K562 (cell line): ENCODE data around the gene ALDOB. TPM values are rescaled to one million over a fixed set of nuclear protein-coding genes. Genes with fewer than 3 reads are reported as not detected.

ENCODE experiments used
- ATAC-seq: fragments of 200-7000 bp; cut with Tn5 transposase; 3 replicates; pipeline ENCODE4 v1.9.1; 2020; ENCODE audit warnings: moderate library complexity
- BruUV-seq: library from RNA; stranded (reverse); fragments of 400-500 nt; replicated peaks from 2 replicates; lab custom pipeline; 2021; lab: Mats Ljungman, UMichigan
- CTCF ChIA-PET: fragments of 300-600 bp; formaldehyde crosslinking; extraction: SDS; loops from one replicate; lab custom pipeline; 2021; ENCODE audit warnings: low intra/inter-chr PET ratio; lab: Yijun Ruan, JAX
- POLR2A ChIA-PET: fragments of 300-600, 350-650 bp; sonication (Branson Sonifier 250); formaldehyde crosslinking; extraction: SDS; loops from one replicate; lab custom pipeline; 2021; ENCODE audit warnings: antibody characterized with exemption, inconsistent platforms; lab: Yijun Ruan, JAX
- DNase-seq, 4 experiments: peaks; one replicate each; pipeline versions ENCODE4 v3.0.0 to v3.0.0-alpha.2; 2011 to 2018; ENCODE audit warnings: low spot score in 3 of 4, mixed read lengths in 3 of 4; ENCODE audit errors: extremely low read depth in 1 of 4
- FAIRE-seq: peaks from 2 replicates; lab custom pipeline; 2011; peaks lifted over from hg19 to GRCh38; lab: Jason Lieb, UNC
- H2AFZ ChIP-seq: 2 replicates; pipeline ENCODE4 v1.6.0; 2011; ENCODE audit warnings: low read depth, low read length, control low read depth, inconsistent platforms
- H3K27ac ChIP-seq: fragments of 200-600 bp; 3 replicates; pipeline ENCODE4 v1.8.0; 2011; ENCODE audit warnings: low read depth, mild to moderate bottlenecking, control low read depth, inconsistent platforms, low read length, moderate library complexity, mixed read lengths; ENCODE audit errors: extremely low read depth
- H3K27me3 ChIP-seq, 2 experiments: fragments of 300-600 bp in 1 of 2; 2 replicates in 1 of 2; 3 replicates in 1 of 2; pipeline versions ENCODE4 v1.6.0 to v1.8.0; 2011; ENCODE audit warnings: inconsistent platforms in 2 of 2, low read length in 2 of 2, mild to moderate bottlenecking in 1 of 2, mixed read lengths in 1 of 2, moderate library complexity in 1 of 2; ENCODE audit not compliant: control insufficient read depth in 2 of 2, insufficient read depth in 2 of 2
- H3K36me3 ChIP-seq: fragments of 300-600 bp; 3 replicates; pipeline ENCODE4 v1.8.0; 2011; ENCODE audit warnings: mild to moderate bottlenecking, low read length, inconsistent platforms; ENCODE audit not compliant: control insufficient read depth, insufficient read depth
- H3K4me1 ChIP-seq, 2 experiments: fragments of 200-600 bp in 1 of 2; replicated peaks in 1 of 2; 2 replicates in 1 of 2; 3 replicates in 1 of 2; pipeline versions ENCODE4 v1.5.1 to v1.8.0; 2011; ENCODE audit warnings: inconsistent platforms in 2 of 2, low read length in 2 of 2, mild to moderate bottlenecking in 1 of 2, mixed read lengths in 1 of 2, moderate library complexity in 1 of 2; ENCODE audit not compliant: control insufficient read depth in 2 of 2, insufficient read depth in 2 of 2
- H3K4me2 ChIP-seq: 2 replicates; pipeline ENCODE4 v1.6.1; 2011; ENCODE audit warnings: low read length, control low read depth, inconsistent platforms, mixed read lengths; ENCODE audit not compliant: insufficient read depth
- H3K4me3 ChIP-seq: fragments of 200-600 bp; sonication (generic), shearing (Covaris generic); 2 replicates; pipeline ENCODE4 v1.5.1; 2016; ENCODE audit warnings: control low read depth, inconsistent platforms
- H3K79me2 ChIP-seq: fragments of 200-600 bp; 3 replicates; pipeline ENCODE4 v1.8.0; 2011; ENCODE audit warnings: low read length, inconsistent platforms; ENCODE audit not compliant: control insufficient read depth, insufficient read depth
- H3K9ac ChIP-seq, 2 experiments: 2 replicates each; pipeline versions ENCODE4 v1.6.0 to v1.6.1; 2011; ENCODE audit warnings: low read depth in 2 of 2, low read length in 2 of 2, control low read depth in 1 of 2, inconsistent platforms in 1 of 2, mild to moderate bottlenecking in 1 of 2, mixed read lengths in 1 of 2; ENCODE audit not compliant: insufficient read depth in 1 of 2
- H3K9me1 ChIP-seq: one replicate; pipeline ENCODE4 v1.6.0; 2011; ENCODE audit warnings: inconsistent platforms, mild to moderate bottlenecking, low read length, moderate library complexity; ENCODE audit not compliant: control insufficient read depth, insufficient read depth
- H3K9me3 ChIP-seq: replicated peaks from 2 replicates; pipeline ENCODE4 v1.5.1; 2011; ENCODE audit warnings: low read depth, low read length, inconsistent platforms; ENCODE audit not compliant: control insufficient read depth, insufficient read depth
- H4K20me1 ChIP-seq: replicated peaks from 2 replicates; pipeline ENCODE4 v1.6.1; 2011; ENCODE audit warnings: low read length, inconsistent platforms, mixed read lengths; ENCODE audit not compliant: control insufficient read depth, insufficient read depth
- MECOM ChIP-seq: fragments of 250-450 bp; sonication (Bioruptor Pico); IDR thresholded peaks from 2 replicates; pipeline ENCODE4 v1.8.0; 2022; ENCODE audit warnings: inconsistent platforms
- NELFE ChIP-seq: IDR thresholded peaks from 2 replicates; pipeline ENCODE4 v1.6.1; 2011; ENCODE audit warnings: mild to moderate bottlenecking; ENCODE audit not compliant: insufficient read depth, insufficient read length
- RBM25 ChIP-seq: fragments of 200-400 bp; formaldehyde crosslinking; IDR thresholded peaks from 2 replicates; pipeline ENCODE4 v1.6.1; 2018; ENCODE audit warnings: low read length, low read depth, moderate library complexity; ENCODE audit not compliant: severe bottlenecking
- THRAP3 ChIP-seq: fragments of 450-650 bp; IDR thresholded peaks from 2 replicates; pipeline ENCODE4 v1.6.1; 2016; ENCODE audit warnings: mild to moderate bottlenecking, inconsistent platforms, borderline replicate concordance
- ZKSCAN8 ChIP-seq: fragments of 200-800 bp; sonication (Bioruptor generic); IDR thresholded peaks from 2 replicates; pipeline ENCODE4 v1.6.1; 2016; ENCODE audit warnings: missing genetic modification characterization, missing compliant biosample characterization
- WGBS: fragments of 100-300 bp; shearing (Covaris generic); methylation state at CpG from one replicate; pipeline ENCODE4 v1.1.6; 2016; ENCODE audit warnings: low coverage, mixed read lengths; ENCODE audit not compliant: insufficient coverage; ENCODE audit errors: missing lambda C conversion rate; 5-methylcytosine and 5-hydroxymethylcytosine counted together
- in situ Hi-C: fragments of 300-500 bp; cut with MboI; formaldehyde crosslinking; loops from 4 replicates; pipeline ENCODE4 v1.15.0; 2018; ENCODE audit warnings: inconsistent platforms, mixed read lengths
- intact Hi-C: fragments of 100-400 bp; cut with micrococcal nuclease; formaldehyde crosslinking; loops from 2 replicates; pipeline ENCODE4 v1.14.2; 2022
- polyA plus RNA-seq, 8 experiments: library from polyadenylated mRNA; depleted of rRNA in 4 of 8; stranded (reverse) in 5 of 8; unstranded in 3 of 8; fragments of >200 nt; fragmentation: Nextera tagmentation in 2 of 8; fragmentation: Illumina TruSeq in 1 of 8; extraction: Ambion mirVana in 2 of 8; extraction: Trizol in 1 of 8; gene quantifications; 2 replicates each; pipeline versions ENCODE4 v1.2.1 to v1.2.3, GENCODE V29; 2011 to 2014; ENCODE audit warnings: inconsistent platforms in 1 of 8, missing spikeins in 1 of 8
- total RNA-seq, 7 experiments: library from RNA; depleted of rRNA in 6 of 7; stranded (reverse); fragments of >200 nt in 6 of 7; fragmentation: Illumina TruSeq in 2 of 7; extraction: Trizol in 2 of 7; gene quantifications; 2 replicates each; pipeline versions ENCODE4 v1.2.1 to v1.2.3, GENCODE V29; 2011 to 2021; ENCODE audit warnings: low replicate concordance in 1 of 7
- TF ChIP-seq, protein P1 (sequence below): sonication (generic); formaldehyde crosslinking; IDR thresholded peaks from 2 replicates; pipeline ENCODE4 v1.9.0; 2022; ENCODE audit warnings: mild to moderate bottlenecking, missing genetic modification reagents

The ALDOB gene
- total and polyA plus RNA-seq, 9 of the 15 experiments (the other 6 are each of a cell fraction or from before 2014, with no cell fraction given), result 0.80 TPM; not detected in 8

GRCh38 chr9:101381833-101382342, 53.7 kb downstream of the ALDOB start:
- no peaks in the 10 kb centered on the region for H3K27me3 ChIP-seq
- in situ Hi-C loops, result no loop called here
- H3K9me1 ChIP-seq, result no peaks in the 10 kb centered on the region
- H3K9me3 ChIP-seq, result peaks cover 8% of the 10 kb centered on the region
- WGBS, result 71% methylated on average over 2 of the region's 2 CpGs
- H3K4me3 ChIP-seq, result no peak overlapping the region
- peaks cover 3% of the 10 kb centered on the region; the same call in 2 of the 3 replicates for H3K36me3 ChIP-seq
- DNase-seq (no peak), FAIRE-seq (peak; percentile 40), ATAC-seq (peak; percentile 39; the same call in 2 of the 3 replicates)
- no peaks in the 10 kb centered on the region for H4K20me1 ChIP-seq
- no peak overlapping the region for H3K9ac ChIP-seq
- no peaks in the 10 kb centered on the region for H3K79me2 ChIP-seq
- TF ChIP-seq NELFE, result no peak
- no peak for TF ChIP-seq RBM25
- TF ChIP-seq THRAP3, result no peak
- TF ChIP-seq, protein P1, sequence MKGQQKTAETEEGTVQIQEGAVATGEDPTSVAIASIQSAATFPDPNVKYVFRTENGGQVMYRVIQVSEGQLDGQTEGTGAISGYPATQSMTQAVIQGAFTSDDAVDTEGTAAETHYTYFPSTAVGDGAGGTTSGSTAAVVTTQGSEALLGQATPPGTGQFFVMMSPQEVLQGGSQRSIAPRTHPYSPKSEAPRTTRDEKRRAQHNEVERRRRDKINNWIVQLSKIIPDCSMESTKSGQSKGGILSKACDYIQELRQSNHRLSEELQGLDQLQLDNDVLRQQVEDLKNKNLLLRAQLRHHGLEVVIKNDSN (CRISPR knock-in tag), result peak; percentile 29; the same call in 1 of the 2 replicates
- no peak for TF ChIP-seq MECOM (CRISPR knock-in tag)
- TF ChIP-seq ZKSCAN8 (CRISPR knock-in tag), result no peak
- peak overlapping the region; percentile 32; the same call in 1 of the 2 replicates for H2AFZ ChIP-seq
- no peak overlapping the region for H3K27ac ChIP-seq
- H3K4me1 ChIP-seq, result peaks cover 3% of the 10 kb centered on the region in 2 experiments; a peak in 1 of 5 replicates
- POLR2A ChIA-PET, result interaction anchor here (0.5 to 2.2 kb wide), 3 partner anchors 9 to 48 kb away, joined by 3 to 8 read pairs (median 4); no protein-coding TSS in a partner anchor
- BruUV-seq, result no TSS peak
- CTCF ChIA-PET, result no interaction called here
- H3K4me2 ChIP-seq, result no peak overlapping the region
- intact Hi-C loops, result no loop called here
